ENCODE measurements around the gene PIEZO2.

PIEZO2 gene

DNA sequence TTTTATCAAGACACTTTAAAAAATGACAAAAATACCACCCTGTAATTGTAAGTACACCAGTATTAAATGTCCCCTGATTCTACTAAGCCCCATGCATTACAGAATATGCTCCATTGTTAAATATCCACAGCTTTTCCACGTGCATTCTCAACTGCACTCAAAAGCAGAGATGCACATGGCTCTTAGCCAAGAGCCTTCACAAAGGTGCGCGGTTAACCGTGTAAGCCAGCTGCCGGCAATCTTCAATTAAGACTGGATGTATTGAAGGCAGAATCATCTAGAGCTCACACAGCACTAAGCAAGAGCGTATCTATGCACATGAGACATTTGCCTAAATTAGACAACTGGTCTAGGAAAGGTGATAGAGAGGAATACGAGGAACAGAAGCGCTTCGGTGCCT, 345.2 kb downstream of the PIEZO2 start:
- no peaks in the 10 kb centered on the region for H3K27me3 Mint-ChIP-seq
- H3K4me1 Mint-ChIP-seq = no peaks in the 10 kb centered on the region
- H3K27ac Mint-ChIP-seq = no peak overlapping the region
- no peaks in the 10 kb centered on the region for H3K36me3 Mint-ChIP-seq
- no peaks in the 10 kb centered on the region for H3K9me3 Mint-ChIP-seq
- no peak overlapping the region for H3K4me3 Mint-ChIP-seq
- CTCF ChIA-PET = interaction anchor here (1.1 kb wide), 1 partner anchor 24 kb away, joined by 3 read pairs; no protein-coding TSS in a partner anchor
- no peak for DNase-seq

DNA sequence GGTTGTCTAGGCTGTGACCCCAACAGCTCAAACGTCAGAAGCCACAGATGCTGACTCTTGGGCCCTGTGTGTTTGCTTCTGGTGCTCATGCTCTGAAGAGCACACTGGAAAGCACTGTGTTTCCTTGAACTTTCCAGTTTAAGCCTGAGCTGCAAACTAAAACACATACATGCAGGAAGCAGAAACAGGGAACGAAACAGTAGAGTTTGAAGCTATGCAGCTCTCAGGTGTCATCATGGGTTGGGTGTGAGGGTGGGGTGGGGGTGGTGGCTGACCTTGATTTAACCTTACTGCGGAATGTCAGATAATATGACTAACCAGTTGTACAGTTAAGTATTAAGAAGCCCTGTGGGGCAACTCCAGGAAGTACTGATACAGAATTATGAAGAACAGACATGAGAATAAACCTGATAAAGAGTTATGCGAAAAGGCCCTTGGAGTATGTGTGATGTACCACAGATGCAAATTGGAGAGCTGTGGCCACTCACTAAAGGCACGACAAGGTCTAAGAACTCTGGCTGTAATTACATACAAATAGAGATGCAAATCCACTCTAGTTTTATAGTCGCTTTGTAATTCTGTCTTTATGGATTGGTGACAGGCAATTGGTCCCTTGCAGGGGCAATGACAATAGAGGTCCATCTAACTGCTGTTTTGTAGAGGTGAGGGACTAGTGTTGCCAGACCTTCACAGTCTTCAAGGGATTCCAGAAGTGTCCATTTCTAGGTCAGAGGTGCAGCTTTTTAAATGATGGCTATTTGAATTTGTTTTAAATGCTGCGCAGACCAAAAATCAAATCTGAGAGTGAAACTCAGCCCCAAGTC, 350.4 kb downstream of the PIEZO2 start:
- no peak overlapping the region for H3K4me3 Mint-ChIP-seq
- no peaks in the 10 kb centered on the region for H3K36me3 Mint-ChIP-seq
- H3K9me3 Mint-ChIP-seq = no peaks in the 10 kb centered on the region
- no peak overlapping the region for H3K27ac Mint-ChIP-seq
- no peaks in the 10 kb centered on the region for H3K27me3 Mint-ChIP-seq
- no peak for DNase-seq
- CTCF ChIA-PET = no interaction called here
- no peaks in the 10 kb centered on the region for H3K4me1 Mint-ChIP-seq

GRCh38 chr18:10797896-10798295, 351.5 kb downstream of the PIEZO2 start:
- Mint-ChIP-seq H3K4me3 (no peak overlapping the region), H3K27me3 (no peaks in the 10 kb centered on the region), H3K9me3 (no peaks in the 10 kb centered on the region), H3K27ac (no peak overlapping the region), H3K4me1 (no peaks in the 10 kb centered on the region), H3K36me3 (no peaks in the 10 kb centered on the region)
- CTCF ChIA-PET = no interaction called here
- no peak for DNase-seq

DNA sequence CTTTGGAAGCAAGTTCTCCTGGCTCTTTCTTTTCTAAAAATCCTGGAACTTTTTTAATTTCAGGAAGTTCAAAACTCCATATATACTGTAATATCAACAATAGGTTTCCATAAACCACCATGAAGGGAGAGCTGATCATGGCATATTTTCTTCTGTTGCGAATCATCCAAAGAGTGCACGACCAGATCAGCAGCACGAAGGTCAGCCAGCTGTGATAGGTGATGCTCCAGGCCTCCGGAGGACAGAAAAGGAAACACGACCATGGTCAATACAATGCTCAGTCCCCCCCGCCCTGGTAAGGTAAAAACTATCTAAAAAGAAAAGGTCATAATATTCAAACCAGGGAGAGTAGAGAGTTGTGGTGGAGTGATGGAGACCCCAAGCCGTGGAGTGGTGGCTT, 354.6 kb downstream of the PIEZO2 start:
- peaks cover 7% of the 10 kb centered on the region for H3K27me3 Mint-ChIP-seq
- no peak for DNase-seq
- H3K4me3 Mint-ChIP-seq = no peak overlapping the region
- no peaks in the 10 kb centered on the region for H3K9me3 Mint-ChIP-seq
- H3K27ac Mint-ChIP-seq = no peak overlapping the region
- no peaks in the 10 kb centered on the region for H3K36me3 Mint-ChIP-seq
- CTCF ChIA-PET = no interaction called here
- H3K4me1 Mint-ChIP-seq = no peaks in the 10 kb centered on the region

- no peak overlapping the region for H3K4me3 Mint-ChIP-seq
- H3K27ac Mint-ChIP-seq = no peak overlapping the region
- no peaks in the 10 kb centered on the region for H3K36me3 Mint-ChIP-seq
- DNase-seq = no peak
- H3K9me3 Mint-ChIP-seq = no peaks in the 10 kb centered on the region
- no peaks in the 10 kb centered on the region for H3K4me1 Mint-ChIP-seq
- H3K27me3 Mint-ChIP-seq = peaks cover 11% of the 10 kb centered on the region
- CTCF ChIA-PET = no interaction called here
These were observed 355.5 kb downstream of the PIEZO2 start for GRCh38 chr18:10793730-10794370.

- CTCF ChIA-PET = no interaction called here
- H3K4me3 Mint-ChIP-seq = no peak overlapping the region
- DNase-seq = no peak
- H3K36me3 Mint-ChIP-seq = no peaks in the 10 kb centered on the region
- no peaks in the 10 kb centered on the region for H3K9me3 Mint-ChIP-seq
- peaks cover 21% of the 10 kb centered on the region for H3K27me3 Mint-ChIP-seq
- no peak overlapping the region for H3K27ac Mint-ChIP-seq
- H3K4me1 Mint-ChIP-seq = peaks cover 4% of the 10 kb centered on the region
These were observed 357.2 kb downstream of the PIEZO2 start for GRCh38 chr18:10792181-10792580.

DNA sequence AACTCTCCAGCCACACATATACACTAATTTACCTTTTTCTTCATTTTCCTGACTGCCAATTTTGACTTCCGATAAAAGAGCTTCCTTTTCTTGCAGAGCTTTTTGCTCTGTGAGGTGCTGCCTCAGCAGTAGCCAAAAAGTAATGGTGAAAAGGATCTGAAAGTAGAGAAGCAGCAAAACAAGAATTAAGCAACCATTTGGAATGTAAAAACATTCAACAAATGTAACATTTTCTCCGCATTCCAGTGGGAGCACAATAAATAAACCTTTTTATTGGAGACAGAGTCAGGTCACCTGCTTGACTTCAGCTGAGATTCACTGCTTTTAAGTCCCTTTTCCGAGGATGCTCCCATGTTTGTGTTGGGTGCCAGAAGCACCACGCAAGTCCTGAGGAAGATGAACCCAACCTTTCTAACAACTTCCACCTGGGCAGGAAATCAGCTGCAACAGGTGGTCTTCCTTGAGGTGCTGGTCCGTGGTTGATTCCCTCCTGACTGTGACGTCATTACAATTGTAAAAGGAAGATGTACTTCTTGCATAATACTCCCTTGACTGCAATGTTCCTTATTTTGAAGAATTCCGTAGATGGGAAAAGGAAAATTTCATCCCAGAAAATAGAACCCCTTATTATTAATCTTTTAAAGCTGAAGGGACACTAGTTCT, 358.1 kb downstream of the PIEZO2 start:
- peak overlapping the region; percentile 45 for H3K27ac Mint-ChIP-seq
- H3K4me3 Mint-ChIP-seq = no peak overlapping the region
- CTCF ChIA-PET = no interaction called here
- H3K9me3 Mint-ChIP-seq = no peaks in the 10 kb centered on the region
- peaks cover 5% of the 10 kb centered on the region for H3K4me1 Mint-ChIP-seq
- no peak for DNase-seq
- peaks cover 21% of the 10 kb centered on the region for H3K27me3 Mint-ChIP-seq
- no peaks in the 10 kb centered on the region for H3K36me3 Mint-ChIP-seq

GRCh38 chr18:10789180-10789579, 360.2 kb downstream of the PIEZO2 start:
- no peaks in the 10 kb centered on the region for H3K36me3 Mint-ChIP-seq
- DNase-seq = no peak
- CTCF ChIA-PET = interaction anchor here (2.5 kb wide), 1 partner anchor 251 kb away, joined by 6 read pairs; no protein-coding TSS in a partner anchor
- H3K27ac Mint-ChIP-seq = no peak overlapping the region
- H3K4me3 Mint-ChIP-seq = no peak overlapping the region
- H3K4me1 Mint-ChIP-seq = peaks cover 5% of the 10 kb centered on the region
- peaks cover 37% of the 10 kb centered on the region for H3K27me3 Mint-ChIP-seq
- H3K9me3 Mint-ChIP-seq = no peaks in the 10 kb centered on the region

GRCh38 chr18:10787293-10787901, 362.0 kb downstream of the PIEZO2 start:
- CTCF ChIA-PET = interaction anchor here (1.0 to 2.5 kb wide), 7 partner anchors 11 to 766 kb away, joined by 3 to 6 read pairs (median 4); no protein-coding TSS in a partner anchor
- H3K27ac Mint-ChIP-seq = no peak overlapping the region
- H3K9me3 Mint-ChIP-seq = no peaks in the 10 kb centered on the region
- no peak overlapping the region for H3K4me3 Mint-ChIP-seq
- DNase-seq = peak; percentile 92
- peaks cover 5% of the 10 kb centered on the region for H3K4me1 Mint-ChIP-seq
- H3K36me3 Mint-ChIP-seq = no peaks in the 10 kb centered on the region
- H3K27me3 Mint-ChIP-seq = peaks cover 37% of the 10 kb centered on the region

DNA sequence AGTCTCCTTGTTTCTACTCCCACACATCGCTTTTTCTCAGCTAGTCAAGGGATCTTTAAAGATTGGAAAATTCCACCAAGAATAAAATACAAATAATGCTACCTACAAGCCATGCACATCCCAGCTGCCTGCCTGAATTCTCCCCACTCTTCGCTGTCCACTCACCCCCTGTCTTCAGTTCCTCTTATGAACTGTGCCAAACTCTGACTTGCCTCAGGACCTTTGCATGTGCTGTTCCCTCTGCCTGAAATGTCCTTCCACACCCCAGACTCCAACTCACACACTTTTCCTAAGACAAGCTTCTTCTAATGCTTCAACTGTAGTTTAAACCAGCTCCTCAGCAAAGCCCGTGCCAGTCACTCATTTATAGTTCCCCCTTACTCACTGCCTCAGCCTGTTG, 363.6 kb downstream of the PIEZO2 start:
- peaks cover 30% of the 10 kb centered on the region for H3K27me3 Mint-ChIP-seq
- DNase-seq = no peak
- H3K4me3 Mint-ChIP-seq = no peak overlapping the region
- H3K9me3 Mint-ChIP-seq = no peaks in the 10 kb centered on the region
- peaks cover 5% of the 10 kb centered on the region for H3K4me1 Mint-ChIP-seq
- H3K27ac Mint-ChIP-seq = no peak overlapping the region
- H3K36me3 Mint-ChIP-seq = no peaks in the 10 kb centered on the region
- CTCF ChIA-PET = interaction anchor here (1.7 to 2.2 kb wide), 3 partner anchors 35 to 767 kb away, joined by 5 to 6 read pairs (median 6); no protein-coding TSS in a partner anchor

DNA sequence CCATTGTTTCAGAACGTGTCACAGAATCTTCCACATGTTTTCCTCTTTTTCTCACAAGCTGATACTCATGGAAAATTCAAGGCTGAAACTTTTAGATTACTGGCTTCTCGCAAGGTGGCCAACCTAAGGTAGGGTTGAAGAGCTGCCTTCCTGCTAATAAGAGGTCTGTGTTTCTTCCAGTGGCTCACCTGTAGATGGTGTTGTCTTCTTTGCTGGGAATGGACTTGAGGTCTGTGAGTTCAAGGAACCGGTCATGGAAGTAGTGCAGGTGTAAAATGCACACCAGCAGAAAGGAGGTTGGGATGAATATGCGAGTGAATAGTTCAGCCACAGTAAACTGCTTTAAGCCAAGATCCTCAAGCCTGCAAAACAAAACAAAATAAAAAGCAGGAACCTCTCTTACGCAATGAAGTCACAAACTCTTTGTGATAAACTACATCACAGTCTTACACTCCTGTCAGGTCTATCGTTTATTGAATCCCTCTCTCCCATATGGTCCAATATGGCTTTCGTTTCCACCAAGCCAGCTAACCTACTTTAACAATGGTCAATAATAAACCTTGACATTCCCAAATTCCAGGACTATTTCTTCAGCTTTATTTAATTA, 364.7 kb downstream of the PIEZO2 start:
- H3K4me1 Mint-ChIP-seq = peaks cover 5% of the 10 kb centered on the region
- no peaks in the 10 kb centered on the region for H3K9me3 Mint-ChIP-seq
- H3K27me3 Mint-ChIP-seq = peaks cover 30% of the 10 kb centered on the region
- H3K4me3 Mint-ChIP-seq = no peak overlapping the region
- CTCF ChIA-PET = no interaction called here
- no peak overlapping the region for H3K27ac Mint-ChIP-seq
- DNase-seq = no peak
- H3K36me3 Mint-ChIP-seq = no peaks in the 10 kb centered on the region

DNA sequence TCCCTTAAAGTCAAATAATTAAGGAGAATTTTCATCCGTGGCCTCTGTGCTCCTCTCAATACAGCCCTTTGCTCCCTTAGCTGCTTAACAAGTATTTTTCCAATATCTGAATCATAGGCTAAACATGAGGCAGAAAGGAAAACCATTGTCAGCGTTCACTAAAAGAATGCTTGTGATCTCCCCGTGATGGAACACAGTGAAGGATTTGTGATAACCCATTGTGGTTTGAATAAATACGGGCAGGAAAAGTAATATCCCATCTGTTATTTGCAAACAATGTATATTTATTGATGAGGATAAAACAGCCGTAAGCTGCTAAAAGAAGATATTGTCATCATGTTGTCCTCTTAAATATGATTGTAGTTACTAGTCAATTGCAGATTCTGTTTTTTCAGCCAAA, 365.4 kb downstream of the PIEZO2 start:
- no peak overlapping the region for H3K27ac Mint-ChIP-seq
- peaks cover 5% of the 10 kb centered on the region for H3K4me1 Mint-ChIP-seq
- DNase-seq = no peak
- CTCF ChIA-PET = no interaction called here
- no peaks in the 10 kb centered on the region for H3K9me3 Mint-ChIP-seq
- no peaks in the 10 kb centered on the region for H3K36me3 Mint-ChIP-seq
- H3K4me3 Mint-ChIP-seq = no peak overlapping the region
- peaks cover 26% of the 10 kb centered on the region for H3K27me3 Mint-ChIP-seq

- CTCF ChIA-PET = interaction anchor here (0.7 kb wide), 1 partner anchor 11 kb away, joined by 4 read pairs; no protein-coding TSS in a partner anchor
- Mint-ChIP-seq H3K9me3 (no peaks in the 10 kb centered on the region), H3K36me3 (no peaks in the 10 kb centered on the region), H3K4me1 (no peaks in the 10 kb centered on the region), H3K27ac (no peak overlapping the region), H3K27me3 (peaks cover 4% of the 10 kb centered on the region), H3K4me3 (no peak overlapping the region)
- DNase-seq = no peak
These were observed 372.9 kb downstream of the PIEZO2 start for GRCh38 chr18:10776493-10776892.

GRCh38 chr18:10775026-10775425, 374.3 kb downstream of the PIEZO2 start:
- H3K9me3 Mint-ChIP-seq = no peaks in the 10 kb centered on the region

More at GRCh38 chr18:10775026-10775425, 374.3 kb downstream of the PIEZO2 start:
- Mint-ChIP-seq H3K27me3 (peaks cover 4% of the 10 kb centered on the region), H3K36me3 (no peaks in the 10 kb centered on the region), H3K4me3 (no peak overlapping the region), H3K27ac (no peak overlapping the region), H3K4me1 (no peaks in the 10 kb centered on the region)
- CTCF ChIA-PET = no interaction called here
- DNase-seq = no peak
